Gastroesophageal sphincter (tissue), 4 donors: ENCODE measurements around the gene RAB18. TPM values are rescaled to one million over a fixed set of nuclear protein-coding genes. Genes with fewer than 3 reads are reported as not detected.

Source experiments
- ATAC-seq: fragments of 150-250 bp; one replicate; pipeline ENCODE4 v1.9.1; 2016; ENCODE audit warnings: mild to moderate bottlenecking, moderate library complexity
- H3K27ac ChIP-seq, 4 donors: fragments of 200-600 bp; sonication (generic) in 3 of 4; 1 replicate in 3 of 4; 2 replicates in 1 of 4; pipeline ENCODE4 v1.5.1; 2016 to 2019
- H3K27me3 ChIP-seq: fragments of 200-600 bp; sonication (generic); one replicate; pipeline ENCODE4 v1.5.1; 2019
- H3K36me3 ChIP-seq, 2 donors: fragments of 200-600 bp; sonication (generic); one replicate each; pipeline ENCODE4 v1.5.1; 2019; ENCODE audit warnings: control low read depth in 1 of 2
- H3K4me1 ChIP-seq, 3 donors: fragments of 200-600 bp; sonication (generic); 1 replicate in 2 of 3; 2 replicates in 1 of 3; pipeline ENCODE4 v1.5.1; 2016 to 2019; ENCODE audit warnings: control low read depth in 2 of 3
- H3K4me3 ChIP-seq, 2 donors: fragments of 200-600 bp; sonication (generic); one replicate each; pipeline ENCODE4 v1.5.1; 2019; ENCODE audit warnings: mild to moderate bottlenecking in 1 of 2, moderate library complexity in 1 of 2
- H3K9me3 ChIP-seq, 3 donors: fragments of 200-600 bp; sonication (generic); one replicate each; pipeline ENCODE4 v1.5.1; 2017 to 2019; ENCODE audit warnings: control low read depth in 2 of 3
- EP300 ChIP-seq: sonication (generic); formaldehyde crosslinking; IDR thresholded peaks from one replicate; pipeline ENCODE4 v1.6.1; 2017; ENCODE audit warnings: antibody characterized with exemption, mild to moderate bottlenecking
- POLR2A ChIP-seq, 2 donors: fragments of 450-650 bp; IDR thresholded peaks; one replicate each; pipeline ENCODE4 v1.6.1; 2017; ENCODE audit warnings: antibody characterized with exemption in 2 of 2, mild to moderate bottlenecking in 2 of 2, moderate library complexity in 1 of 2
- POLR2AphosphoS5 ChIP-seq: sonication (generic); formaldehyde crosslinking; IDR thresholded peaks from one replicate; pipeline ENCODE4 v1.6.1; 2017; ENCODE audit warnings: antibody characterized with exemption
- WGBS, 2 donors: methylation state at CpG; one replicate each; pipeline ENCODE4 v1.1.5; 2018; ENCODE audit warnings: low coverage in 1 of 2; 5-methylcytosine and 5-hydroxymethylcytosine counted together
- total RNA-seq, 4 donors: library from RNA; depleted of rRNA; stranded (reverse); fragments of >200 nt; gene quantifications; one replicate each; pipeline ENCODE4 v1.1.0, GENCODE V29; 2016
- TF ChIP-seq, protein P1 (sequence below), 4 experiments: fragments of 200-600 bp in 2 of 4; fragments of 450-650 bp in 2 of 4; sonication (generic) in 1 of 4; IDR thresholded peaks; one replicate each; pipeline ENCODE4 v1.5.1; 2017 to 2019; ENCODE audit warnings: antibody characterized with exemption in 4 of 4, mild to moderate bottlenecking in 2 of 4, moderate library complexity in 2 of 4

Gene RAB18
- total RNA-seq, 4 donors from 2014 or later, result 40.5 to 104 (median 77.5) TPM

- no peak overlapping the region for H3K4me3 ChIP-seq
- ATAC-seq, result no peak
- H3K36me3 ChIP-seq, result peaks cover 0 to 4% of the 10 kb centered on the region in 2 donors
- no peaks in the 10 kb centered on the region for H3K27me3 ChIP-seq
- H3K27ac ChIP-seq, result no peak overlapping the region
- 84 to 90% methylated on average over 3 of the region's 6 CpGs for WGBS, 2 donors
- no peaks in the 10 kb centered on the region for H3K9me3 ChIP-seq
- no peak for TF ChIP-seq POLR2AphosphoS5
- TF ChIP-seq, protein P1, sequence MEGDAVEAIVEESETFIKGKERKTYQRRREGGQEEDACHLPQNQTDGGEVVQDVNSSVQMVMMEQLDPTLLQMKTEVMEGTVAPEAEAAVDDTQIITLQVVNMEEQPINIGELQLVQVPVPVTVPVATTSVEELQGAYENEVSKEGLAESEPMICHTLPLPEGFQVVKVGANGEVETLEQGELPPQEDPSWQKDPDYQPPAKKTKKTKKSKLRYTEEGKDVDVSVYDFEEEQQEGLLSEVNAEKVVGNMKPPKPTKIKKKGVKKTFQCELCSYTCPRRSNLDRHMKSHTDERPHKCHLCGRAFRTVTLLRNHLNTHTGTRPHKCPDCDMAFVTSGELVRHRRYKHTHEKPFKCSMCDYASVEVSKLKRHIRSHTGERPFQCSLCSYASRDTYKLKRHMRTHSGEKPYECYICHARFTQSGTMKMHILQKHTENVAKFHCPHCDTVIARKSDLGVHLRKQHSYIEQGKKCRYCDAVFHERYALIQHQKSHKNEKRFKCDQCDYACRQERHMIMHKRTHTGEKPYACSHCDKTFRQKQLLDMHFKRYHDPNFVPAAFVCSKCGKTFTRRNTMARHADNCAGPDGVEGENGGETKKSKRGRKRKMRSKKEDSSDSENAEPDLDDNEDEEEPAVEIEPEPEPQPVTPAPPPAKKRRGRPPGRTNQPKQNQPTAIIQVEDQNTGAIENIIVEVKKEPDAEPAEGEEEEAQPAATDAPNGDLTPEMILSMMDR (IDR thresholded peaks at IDR 0.05), result no peak
- TF ChIP-seq EP300, result no peak
- TF ChIP-seq POLR2A (IDR thresholded peaks at IDR 0.05), result no peak
- no peaks in the 10 kb centered on the region for H3K4me1 ChIP-seq
Observed at GRCh38 chr10:27550823-27551222, 46.7 kb downstream of the RAB18 start.

DNA sequence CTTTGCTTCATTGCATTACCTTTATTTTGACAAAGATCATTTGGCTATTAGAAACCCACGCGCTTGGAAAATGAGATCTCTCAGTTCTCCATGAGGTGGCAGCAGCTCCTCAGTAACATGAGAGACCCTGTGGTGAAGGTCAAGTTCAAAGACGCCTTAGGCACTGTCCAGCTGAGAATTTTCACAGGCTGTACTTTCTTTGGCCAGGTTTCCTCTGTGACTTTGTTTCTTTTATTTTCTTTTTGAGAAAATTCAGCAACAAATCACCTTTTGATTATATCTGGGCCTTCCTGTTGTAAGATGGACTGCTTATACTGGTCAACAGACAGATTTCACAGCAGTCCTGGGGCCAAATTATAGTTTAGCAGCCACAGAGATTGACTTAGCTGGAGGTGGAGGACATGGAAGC lies 54.5 kb downstream of the RAB18 start:
- TF ChIP-seq POLR2A (IDR thresholded peaks at IDR 0.05) (no peak), EP300 (no peak), POLR2AphosphoS5 (no peak)
- TF ChIP-seq, protein P1 (IDR thresholded peaks at IDR 0.05), result peak; percentile 37 to 78 (median 76)
- 0% methylated on average over 3 of the region's 3 CpGs for WGBS, 2 donors
- no peaks in the 10 kb centered on the region for H3K9me3 ChIP-seq
- no peaks in the 10 kb centered on the region for H3K36me3 ChIP-seq
- no peak overlapping the region for H3K27ac ChIP-seq
- H3K4me3 ChIP-seq, result no peak overlapping the region
- ATAC-seq, result peak; percentile 68
- peaks cover 0 to 6% (median 0%) of the 10 kb centered on the region in 3 donors for H3K4me1 ChIP-seq
- no peaks in the 10 kb centered on the region for H3K27me3 ChIP-seq

- Histone ChIP-seq H3K36me3 (no peaks in the 10 kb centered on the region), H3K27me3 (no peaks in the 10 kb centered on the region), H3K4me1 (peaks cover 0 to 6% (median 0%) of the 10 kb centered on the region in 3 donors), H3K4me3 (no peak overlapping the region), H3K9me3 (no peaks in the 10 kb centered on the region), H3K27ac (no peak overlapping the region)
- TF ChIP-seq EP300, result no peak
- ATAC-seq, result no peak
- WGBS, 2 donors, result 55 to 88% methylated on average over 2 of the region's 2 CpGs
Observed at GRCh38 chr10:27561334-27561733, 57.2 kb downstream of the RAB18 start.

GRCh38 chr10:27564398-27564797 lies 60.3 kb downstream of the RAB18 start:
- no peaks in the 10 kb centered on the region for H3K27me3 ChIP-seq
- H3K36me3 ChIP-seq, result no peaks in the 10 kb centered on the region
- no peak overlapping the region for H3K27ac ChIP-seq
- TF ChIP-seq POLR2A (IDR thresholded peaks at IDR 0.05) (no peak), EP300 (no peak), POLR2AphosphoS5 (no peak)
- TF ChIP-seq, protein P1 (IDR thresholded peaks at IDR 0.05), result no peak
- ATAC-seq, result no peak
- WGBS, 2 donors, result 77 to 89% methylated on average over 1 of the region's 1 CpG
- H3K4me1 ChIP-seq, result no peaks in the 10 kb centered on the region
- no peak overlapping the region for H3K4me3 ChIP-seq
- no peaks in the 10 kb centered on the region for H3K9me3 ChIP-seq

DNA sequence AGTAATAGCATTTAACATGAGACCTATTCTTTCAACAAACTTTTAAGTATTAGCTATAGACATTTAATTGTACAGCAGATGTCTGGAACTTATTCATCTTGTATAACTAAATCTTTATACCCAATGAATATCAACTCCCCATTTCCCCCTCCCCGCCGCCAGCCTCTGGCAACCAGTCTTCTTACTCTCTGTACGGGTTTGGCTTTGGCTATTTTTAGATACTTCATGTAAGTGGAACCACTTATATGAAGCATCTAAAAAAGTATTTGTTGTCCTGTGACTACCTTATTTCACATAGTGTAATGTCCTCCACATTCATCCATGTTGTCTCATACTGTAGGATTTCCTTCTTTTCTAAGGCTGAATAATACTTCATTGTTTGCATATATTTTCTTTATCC lies 60.8 kb downstream of the RAB18 start:
- 75% methylated on average over 3 of the region's 3 CpGs for WGBS, 2 donors
- no peaks in the 10 kb centered on the region for H3K27me3 ChIP-seq
- no peaks in the 10 kb centered on the region for H3K36me3 ChIP-seq
- no peak overlapping the region for H3K4me3 ChIP-seq
- no peak for ATAC-seq
- no peaks in the 10 kb centered on the region for H3K9me3 ChIP-seq
- TF ChIP-seq EP300 (no peak), POLR2AphosphoS5 (no peak), POLR2A (IDR thresholded peaks at IDR 0.05) (no peak)
- TF ChIP-seq, protein P1 (IDR thresholded peaks at IDR 0.05), result no peak
- H3K4me1 ChIP-seq, result no peaks in the 10 kb centered on the region
- H3K27ac ChIP-seq, result no peak overlapping the region
